ENCODE measurements around the gene ACTMAP.

GRCh38 chr19:40747536-40747935 lies 2.7 kb downstream of the ACTMAP start:
- TF ChIP-seq CTCF (IDR thresholded peaks at IDR 0.05) (no peak), POLR2A (IDR thresholded peaks at IDR 0.05) (no peak)

Measured in body of pancreas (tissue), 4 donors.